ENCODE data around the gene GIMAP6.
"Not testable (repeated sequence)": the region's sequence is repeated elsewhere in the genome, so short reads cannot be mapped to it uniquely, and the experiment has no call there.

The GIMAP6 gene

DNA sequence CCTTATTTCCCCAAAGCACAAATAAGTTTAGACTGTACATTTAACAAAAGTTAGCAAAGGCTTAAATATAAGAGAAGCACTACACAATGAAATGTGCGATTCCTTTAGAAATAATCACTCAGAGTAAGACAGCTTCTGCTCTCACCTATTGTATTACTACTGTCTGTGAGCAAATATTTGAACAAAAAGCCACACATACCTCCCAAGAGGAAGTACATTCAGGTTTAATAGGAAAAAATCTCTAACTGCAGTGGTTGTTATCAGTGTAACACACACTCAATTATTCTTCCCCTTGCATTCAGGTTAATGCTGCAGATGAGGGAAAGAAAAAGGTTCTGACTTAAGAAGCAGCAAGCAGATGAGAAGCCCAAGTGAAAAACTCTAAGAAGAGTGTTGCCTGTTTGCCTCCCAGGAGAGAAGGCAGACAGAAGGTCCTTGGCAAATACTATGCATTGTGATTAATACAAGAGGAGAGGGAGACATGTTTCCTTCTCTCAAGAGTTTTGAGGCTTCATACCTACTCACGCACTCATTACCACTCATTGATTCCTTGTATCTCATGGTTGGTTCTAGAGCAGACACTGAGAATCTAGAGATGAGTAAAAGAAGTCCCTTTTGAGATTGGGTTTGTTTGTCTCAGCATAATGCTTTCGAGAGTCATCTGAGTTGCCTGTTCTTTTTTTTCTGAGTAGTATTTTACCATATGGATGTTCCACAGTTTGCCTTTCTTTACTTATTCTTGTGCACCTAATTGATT lies 51.4 kb downstream of the GIMAP6 start:
- DNase-seq: no peak

DNA sequence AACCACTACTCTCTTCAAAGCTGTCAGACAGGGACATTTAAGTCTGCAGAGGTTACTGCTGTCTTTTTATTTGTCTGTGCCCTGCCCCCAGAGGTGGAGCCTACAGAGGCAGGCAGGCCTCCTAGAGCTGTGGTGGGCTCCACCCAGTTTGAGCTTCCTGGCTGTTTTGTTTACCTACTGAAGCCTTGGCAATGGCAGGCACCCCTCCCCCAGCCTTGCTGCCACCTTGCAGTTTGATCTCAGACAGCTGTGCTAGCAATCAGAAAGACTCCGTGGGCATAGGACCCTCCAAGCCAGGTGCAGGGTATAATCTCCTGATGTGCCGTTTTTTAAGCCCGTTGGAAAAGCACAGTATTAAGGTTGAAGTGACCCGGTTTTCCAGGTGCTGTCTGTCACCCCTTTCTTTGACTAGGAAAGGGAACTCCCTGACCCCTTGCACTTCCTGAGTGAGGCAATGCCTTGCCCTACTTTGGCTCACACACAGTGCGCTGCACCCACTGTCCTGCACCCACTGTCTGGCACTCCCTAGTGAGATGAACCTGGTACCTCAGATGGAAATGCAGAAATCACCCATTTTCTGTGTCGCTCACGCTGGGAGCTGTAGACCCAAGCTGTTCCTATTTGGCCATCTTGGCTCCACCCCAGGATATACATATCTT lies 52.1 kb downstream of the GIMAP6 start:
- not testable (repeated sequence) for DNase-seq

Measured in activated T-cell treated with anti-CD3 and anti-CD28 coated beads, Interleukin-2, amount 50 U/mL, for 48 hours (primary cell).